ENCODE measurements around the gene SCART1.
A peak's percentile ranks its signal among the peaks of the same experiment; 100 is the strongest.

Gene SCART1

GRCh38 chr10:133476641-133476990 is 22.9 kb downstream of the SCART1 start:
- no peak overlapping the region for H3K4me3 ChIP-seq (ENCODE audit: control insufficient read depth, low read depth, low read length)
- no peak for DNase-seq (ENCODE audit: low read depth)
- no peak for TF ChIP-seq CTCF (conservative IDR thresholded peaks at IDR 0.05; ENCODE audit: control insufficient read depth, insufficient read depth, low read depth, low read length)

GRCh38 chr10:133481086-133481643 is 27.4 kb downstream of the SCART1 start:
- H3K4me3 ChIP-seq (ENCODE audit: control insufficient read depth, low read depth, low read length) = no peak overlapping the region
- TF ChIP-seq CTCF (conservative IDR thresholded peaks at IDR 0.05; ENCODE audit: control insufficient read depth, insufficient read depth, low read depth, low read length) = no peak
- DNase-seq (ENCODE audit: low read depth) = no peak

- H3K4me3 ChIP-seq (ENCODE audit: control insufficient read depth, low read depth, low read length) = no peak overlapping the region
- no peak for TF ChIP-seq CTCF (conservative IDR thresholded peaks at IDR 0.05; ENCODE audit: control insufficient read depth, insufficient read depth, low read depth, low read length)
- DNase-seq (ENCODE audit: low read depth) = no peak
These were observed 27.9 kb downstream of the SCART1 start for GRCh38 chr10:133481657-133482056.

GRCh38 chr10:133484818-133485217 is 31.1 kb downstream of the SCART1 start:
- H3K4me3 ChIP-seq (ENCODE audit: control insufficient read depth, low read depth, low read length) = no peak overlapping the region
- no peak for TF ChIP-seq CTCF (conservative IDR thresholded peaks at IDR 0.05; ENCODE audit: control insufficient read depth, insufficient read depth, low read depth, low read length)
- DNase-seq (ENCODE audit: low read depth) = peak; percentile 2

DNA sequence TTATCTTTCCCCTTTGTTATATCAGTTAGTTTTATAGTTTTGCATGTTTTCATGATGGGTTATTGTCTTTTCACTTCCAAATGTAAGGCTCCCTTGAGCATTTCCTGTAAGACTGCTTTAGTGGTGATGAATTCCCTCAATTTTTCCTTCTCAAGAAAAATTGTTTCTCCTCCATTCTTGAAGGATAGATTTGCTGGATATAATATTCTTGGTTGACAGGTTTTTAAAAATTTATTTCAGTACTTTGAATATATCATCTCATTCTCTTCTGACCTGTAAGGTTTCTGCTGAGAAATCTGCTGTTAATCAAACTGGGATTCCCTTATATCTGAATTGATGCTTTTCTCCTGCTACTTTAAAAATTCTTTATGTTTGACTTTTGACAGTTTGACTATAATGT is 33.3 kb downstream of the SCART1 start:
- H3K4me3 ChIP-seq (ENCODE audit: control insufficient read depth, low read depth, low read length) = no peak overlapping the region
- no peak for DNase-seq (ENCODE audit: low read depth)
- TF ChIP-seq CTCF (conservative IDR thresholded peaks at IDR 0.05; ENCODE audit: control insufficient read depth, insufficient read depth, low read depth, low read length) = no peak

GRCh38 chr10:133488354-133488753 is 34.6 kb downstream of the SCART1 start:
- no peak for TF ChIP-seq CTCF (conservative IDR thresholded peaks at IDR 0.05; ENCODE audit: control insufficient read depth, insufficient read depth, low read depth, low read length)
- no peak overlapping the region for H3K4me3 ChIP-seq (ENCODE audit: control insufficient read depth, low read depth, low read length)
- DNase-seq (ENCODE audit: low read depth) = no peak

Data from fibroblast of mammary gland (primary cell).